Uterus (tissue), 2 donors: ENCODE data around the gene ADAMTS18.

ENCODE experiments used
- CTCF ChIP-seq, 4 experiments: fragments of 200-600 bp in 2 of 4; fragments of 450-650 bp in 2 of 4; sonication (generic) in 2 of 4; IDR thresholded peaks; one replicate each; pipeline ENCODE4 v1.5.1; 2016 to 2019; ENCODE audit warnings: antibody characterized with exemption in 4 of 4, mild to moderate bottlenecking in 2 of 4, moderate library complexity in 1 of 4
- POLR2A ChIP-seq, 2 donors: fragments of 450-650 bp; IDR thresholded peaks; one replicate each; pipeline ENCODE4 v1.6.1; 2016; ENCODE audit warnings: antibody characterized with exemption in 2 of 2, mild to moderate bottlenecking in 1 of 2, moderate library complexity in 1 of 2

DNA sequence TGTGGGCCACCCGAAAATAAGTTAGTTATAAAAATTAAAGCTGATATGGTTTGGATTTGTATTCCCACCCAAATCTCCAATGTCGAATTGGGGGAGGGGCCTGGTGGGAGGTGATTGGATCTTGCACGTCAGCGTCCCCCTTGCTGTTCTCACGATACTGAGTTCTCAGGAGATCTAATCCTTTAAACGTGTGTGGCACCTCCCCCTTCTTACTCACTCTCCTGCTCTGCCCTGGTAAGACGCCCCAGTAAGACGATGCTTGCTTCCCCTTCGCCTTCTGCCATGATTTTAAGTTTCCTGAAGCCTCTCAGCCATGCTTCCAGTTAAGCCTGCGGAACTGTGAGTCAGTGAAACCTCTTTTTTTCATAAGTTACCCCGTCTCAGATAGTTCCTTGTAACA lies 200.2 kb downstream of the ADAMTS18 start:
- TF ChIP-seq CTCF (IDR thresholded peaks at IDR 0.05), result no peak
- no peak for TF ChIP-seq POLR2A (IDR thresholded peaks at IDR 0.05)
